GM18858 (cell line): Measurements from ENCODE around the gene EXOSC1.
"Not testable (repeated sequence)": the region's sequence is repeated elsewhere in the genome, so short reads cannot be mapped to it uniquely, and the experiment has no call there.

ENCODE experiments used
- ATAC-seq: cut with Tn5 transposase; IDR thresholded peaks from one replicate; pipeline ENCODE4 v1.9.1; 2021; ENCODE audit not compliant: unreplicated experiment

EXOSC1 gene

DNA sequence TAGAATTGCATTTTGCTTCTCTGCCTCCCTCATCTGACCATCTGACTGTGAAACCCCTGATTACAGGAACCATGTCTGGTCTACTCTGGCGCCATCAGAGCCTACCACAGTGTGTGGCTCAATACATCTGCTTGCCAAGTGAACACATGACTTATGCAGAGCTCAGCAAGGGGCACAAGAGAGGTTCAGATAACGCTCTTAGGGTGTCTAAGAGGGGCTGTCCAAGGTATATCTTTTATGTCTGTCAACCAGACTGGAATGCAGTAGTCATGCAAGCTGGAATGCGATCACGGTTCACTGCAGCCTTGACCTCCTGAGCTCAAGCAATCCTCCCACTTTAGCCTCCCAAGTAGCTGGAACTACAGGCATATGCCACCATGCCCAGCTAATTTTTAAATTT is 34.4 kb downstream of the EXOSC1 start:
- no peak for ATAC-seq

DNA sequence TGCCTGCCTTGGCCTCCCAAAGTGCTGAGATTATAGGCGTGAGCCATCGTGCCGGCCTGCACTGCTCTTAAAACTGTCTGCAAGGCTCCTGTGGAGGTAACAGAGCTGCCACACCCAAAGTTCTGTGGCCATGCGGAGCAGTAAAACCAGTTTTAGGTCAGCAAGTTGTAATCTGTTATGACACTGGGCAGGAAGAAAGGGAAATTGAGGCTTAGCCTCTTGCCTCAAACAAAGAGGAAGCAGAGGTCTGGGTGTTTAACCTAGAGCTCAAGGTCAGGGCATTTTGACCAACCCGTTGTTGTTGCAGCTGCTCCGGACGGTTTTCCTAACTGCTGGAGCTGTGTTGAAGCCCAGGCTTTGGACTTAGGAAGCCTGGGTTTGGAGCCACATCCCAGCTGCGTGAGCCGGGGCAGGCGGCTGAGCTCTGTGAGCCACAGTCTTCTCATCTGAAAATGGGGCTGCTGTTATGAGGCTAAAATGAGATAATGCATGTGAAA is 37.3 kb downstream of the EXOSC1 start:
- ATAC-seq = no peak

DNA sequence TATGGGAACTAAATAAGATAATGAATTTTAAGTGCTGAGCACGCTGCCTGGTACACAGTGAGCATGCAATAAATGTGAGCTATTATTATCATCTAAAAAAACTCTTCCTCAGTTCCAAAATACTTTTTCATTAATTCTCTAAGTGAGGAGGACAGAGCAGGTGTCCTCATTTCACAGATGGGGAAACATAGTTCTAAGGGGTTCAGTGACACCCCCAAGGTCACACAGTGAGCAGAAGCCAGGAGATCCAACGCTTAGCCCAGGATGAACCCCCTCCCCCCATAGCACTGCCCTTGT is 37.9 kb downstream of the EXOSC1 start:
- ATAC-seq = no peak

DNA sequence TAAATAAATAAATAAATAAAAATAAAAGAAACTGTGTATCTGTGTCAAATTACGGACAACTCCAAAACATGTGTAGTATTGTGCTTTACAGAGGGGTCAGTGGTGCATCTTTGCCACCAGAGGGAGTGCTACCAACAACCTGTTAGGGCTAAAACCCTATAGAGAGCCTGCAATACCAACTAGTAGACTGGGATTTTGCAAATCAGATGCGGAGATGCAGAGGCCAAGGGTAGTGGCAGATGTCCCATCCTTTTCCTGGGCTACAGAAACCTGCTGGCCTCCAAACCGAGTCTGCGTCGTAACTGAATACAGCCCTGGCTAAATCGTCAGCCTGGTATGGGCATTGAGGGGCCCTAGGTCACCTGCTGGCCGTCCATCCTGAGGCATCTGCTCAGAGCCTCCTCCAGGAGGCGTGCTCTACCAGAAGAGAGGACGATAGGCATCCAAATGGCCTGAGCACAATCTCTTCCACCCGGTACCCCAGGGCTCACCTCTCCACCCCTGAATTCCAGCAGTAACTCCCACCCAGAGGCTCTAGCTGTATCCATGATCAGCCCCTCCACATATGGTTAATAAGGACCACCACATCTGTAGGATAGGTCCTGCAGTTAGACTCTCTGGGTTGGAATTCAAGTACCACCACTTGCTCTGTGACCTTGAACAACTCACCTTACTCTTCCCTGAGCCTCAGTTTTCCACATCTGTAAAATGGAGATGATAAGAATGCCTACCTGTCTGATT is 38.4 kb downstream of the EXOSC1 start:
- peak; percentile 75 for ATAC-seq

DNA sequence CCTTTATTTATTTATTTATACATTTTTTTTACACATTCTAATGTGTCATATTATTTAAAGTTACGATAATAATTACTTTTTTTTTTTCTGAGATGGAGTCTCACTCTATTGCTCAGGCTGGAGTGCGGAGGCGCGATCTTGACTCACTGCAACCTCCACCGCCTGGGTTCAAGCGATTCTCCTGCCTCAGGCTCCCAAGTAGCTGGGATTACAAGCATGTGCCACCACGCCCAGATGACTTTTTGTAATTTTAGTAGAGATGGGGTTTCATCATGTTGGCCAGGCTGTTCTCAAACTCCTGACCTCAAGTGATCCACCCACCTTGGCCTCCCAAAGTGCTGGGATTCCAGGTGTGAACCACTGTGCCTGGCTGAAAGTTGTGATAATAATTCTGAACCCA is 39.3 kb downstream of the EXOSC1 start:
- ATAC-seq = not testable (repeated sequence)

DNA sequence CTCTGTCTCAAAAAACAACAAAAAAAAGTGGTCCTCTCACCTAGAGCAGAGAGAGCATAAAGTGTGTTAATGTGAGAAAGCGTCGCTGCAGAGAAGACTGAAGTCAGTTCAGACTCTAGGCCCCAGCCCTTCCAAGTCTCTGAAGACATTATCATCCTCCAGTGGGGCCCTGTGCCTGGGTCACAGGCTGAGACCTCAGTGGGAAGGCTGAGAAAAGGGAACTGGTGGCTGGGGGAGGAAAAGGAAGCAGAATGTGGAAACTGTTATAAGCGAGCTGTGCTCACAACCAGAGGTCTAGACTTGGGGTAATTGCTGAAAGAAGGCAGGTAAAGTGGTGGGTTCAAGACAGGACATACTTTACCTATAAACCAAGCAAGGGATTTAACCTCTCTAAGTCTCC is 39.7 kb downstream of the EXOSC1 start:
- ATAC-seq = no peak

DNA sequence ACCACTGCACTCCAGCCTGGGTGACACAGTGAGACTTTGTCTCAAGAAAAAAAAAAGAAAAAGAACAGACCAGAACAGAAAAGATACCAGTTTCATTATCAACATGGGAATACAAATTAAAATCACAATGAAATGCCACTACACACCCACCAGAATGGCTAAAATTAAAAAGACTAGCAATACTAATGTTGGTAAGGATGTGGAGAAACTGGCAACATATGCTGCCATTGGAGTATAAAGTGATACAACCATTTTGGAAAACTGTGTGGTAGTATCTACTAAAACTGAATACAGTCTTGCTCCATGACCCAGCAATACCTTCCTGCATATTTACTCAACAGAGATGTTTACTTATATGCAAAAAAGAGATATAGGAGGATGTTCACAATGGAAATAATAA is 41.8 kb downstream of the EXOSC1 start:
- ATAC-seq = no peak

DNA sequence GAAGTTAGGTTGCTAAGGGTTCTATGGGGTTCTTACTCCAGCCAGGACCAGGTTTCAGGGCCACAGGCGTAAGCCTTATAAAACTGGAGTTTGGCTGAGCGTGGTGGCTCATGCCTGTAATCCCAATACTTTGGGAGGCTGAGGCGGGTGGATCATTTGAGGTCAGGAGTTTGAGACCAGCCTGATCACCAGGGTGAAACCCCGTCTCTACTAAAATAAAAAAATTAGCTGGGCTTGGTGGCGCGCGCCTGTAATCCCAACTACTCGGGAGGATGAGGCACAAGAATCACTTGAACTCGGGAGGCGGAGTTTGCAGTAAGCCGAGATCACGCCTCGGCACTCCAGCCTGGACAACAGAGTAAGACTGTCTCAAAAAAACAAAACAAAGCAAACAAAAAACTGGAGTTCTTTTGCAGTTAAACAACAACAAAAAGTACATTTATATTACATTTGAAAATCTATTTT is 44.3 kb downstream of the EXOSC1 start:
- ATAC-seq = no peak

DNA sequence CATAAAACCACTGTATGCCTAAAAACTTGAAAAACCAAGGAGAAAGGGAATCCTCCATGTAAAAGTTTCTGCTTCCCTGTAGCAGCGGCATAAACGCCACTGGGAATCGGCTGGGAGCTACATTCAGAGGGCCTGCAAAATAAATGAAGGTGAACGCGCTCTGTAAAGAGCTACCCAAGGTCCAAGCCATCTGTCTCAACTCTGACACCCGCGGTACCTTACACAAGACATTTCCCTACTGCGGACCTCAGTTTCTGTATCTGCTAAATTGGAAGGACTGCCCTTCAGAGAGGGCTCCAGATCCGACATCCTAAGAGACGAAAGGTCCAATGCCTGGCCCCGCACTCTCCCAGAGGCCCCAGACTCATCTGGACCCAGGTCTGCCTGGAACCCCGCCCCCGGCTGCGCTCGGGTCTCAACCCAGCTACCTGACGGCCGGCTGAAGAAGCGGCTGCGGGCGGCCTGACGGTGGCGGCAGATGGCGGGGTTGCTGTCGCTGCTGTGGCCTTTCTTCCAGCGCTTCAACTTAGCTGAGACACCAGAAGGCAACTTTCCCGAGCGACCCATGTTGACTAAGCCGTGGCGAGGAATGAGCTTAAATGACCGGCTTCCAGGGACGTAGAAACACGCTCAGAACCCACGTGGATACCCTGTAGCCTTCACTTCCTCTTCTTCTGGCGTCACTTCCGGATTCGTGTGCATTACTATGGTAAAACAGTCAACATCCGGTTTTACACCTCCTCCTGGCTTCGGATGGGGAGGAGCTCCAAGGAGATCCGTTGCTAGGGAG is 44.9 kb downstream of the EXOSC1 start, which contains the start of gene RRP12:
Gene RRP12, minus strand, starts transcription at position 676 of the 790 bp plus-strand sequence. Its CDS starts 109 bp downstream, at position 567.
- peak; percentile 90 for ATAC-seq

DNA sequence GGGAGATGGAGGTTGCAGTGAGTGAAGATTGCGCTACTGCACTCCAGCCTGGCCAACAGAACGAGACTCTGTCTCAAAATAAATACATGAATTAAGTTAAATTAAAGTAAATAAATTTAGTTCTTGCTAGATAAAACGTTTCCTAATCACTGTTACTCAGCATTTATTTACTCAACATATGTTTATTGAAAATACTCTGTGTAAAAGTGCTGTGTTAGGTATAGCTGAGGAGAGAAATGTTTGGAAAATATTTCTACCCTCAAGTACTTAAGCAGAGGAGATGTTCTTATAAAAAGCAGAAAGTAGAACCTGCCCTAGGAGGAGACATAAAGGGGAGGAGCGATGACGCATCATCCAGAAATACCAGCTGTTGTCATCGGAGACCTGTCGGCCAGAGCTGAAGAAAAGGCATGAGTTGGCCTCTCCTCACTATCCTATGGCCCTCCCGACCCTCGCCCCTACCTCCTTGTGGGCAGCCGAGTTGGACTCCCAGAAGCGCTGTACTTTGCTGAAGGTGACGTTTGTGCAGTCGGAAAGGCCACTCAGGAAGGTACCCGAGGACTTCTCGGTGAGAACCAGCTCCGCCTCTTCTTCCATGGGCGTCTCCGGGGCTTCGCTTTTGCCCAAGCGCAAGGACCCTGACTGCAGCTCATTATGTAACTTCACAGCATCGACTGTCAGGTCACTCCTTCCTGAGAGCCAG is 45.8 kb downstream of the EXOSC1 start:
- no peak for ATAC-seq

DNA sequence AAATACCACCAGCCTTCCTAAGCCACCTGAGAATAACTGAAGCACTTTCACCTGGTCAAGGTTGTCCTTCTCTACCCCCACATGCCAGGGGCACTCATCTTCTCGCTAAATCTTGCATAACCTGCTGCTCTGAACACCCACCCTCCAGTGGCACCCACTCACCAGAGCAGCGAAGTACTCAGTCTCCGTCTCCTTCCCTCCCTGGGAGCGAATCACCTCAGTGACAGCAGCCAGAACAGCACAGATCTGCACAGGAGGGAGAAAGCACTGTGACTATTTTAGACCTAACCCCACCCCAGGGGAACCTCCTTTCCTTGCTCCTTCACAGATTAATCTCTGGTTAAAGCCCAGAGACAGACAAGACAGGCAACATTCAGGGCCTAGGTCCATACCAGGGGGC is 49.8 kb downstream of the EXOSC1 start:
- no peak for ATAC-seq

DNA sequence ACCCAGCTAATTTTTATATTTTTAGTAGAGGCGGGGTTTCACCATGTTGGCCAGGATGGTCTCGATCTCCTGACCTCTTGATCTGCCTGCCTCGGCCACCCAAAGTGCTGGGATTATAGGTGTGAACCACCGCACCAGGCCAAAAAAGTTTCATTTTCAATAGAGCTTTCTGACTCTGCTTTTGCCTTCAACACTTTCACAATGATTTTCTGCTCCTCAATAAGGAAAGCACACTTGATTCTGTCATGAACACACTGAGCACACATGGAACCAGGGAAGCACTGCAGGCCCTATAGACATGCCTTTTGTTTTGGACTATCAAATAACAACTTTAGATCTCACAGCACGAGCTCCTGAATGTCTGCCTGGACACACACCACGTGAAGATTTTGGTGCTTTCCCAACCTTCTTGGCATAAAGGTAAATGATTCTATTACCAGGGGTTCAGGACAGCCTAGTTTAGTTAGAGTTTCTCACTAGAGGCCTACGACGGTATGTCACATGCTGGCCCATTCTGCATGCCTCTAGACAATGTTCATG is 52.7 kb downstream of the EXOSC1 start:
- no peak for ATAC-seq

DNA sequence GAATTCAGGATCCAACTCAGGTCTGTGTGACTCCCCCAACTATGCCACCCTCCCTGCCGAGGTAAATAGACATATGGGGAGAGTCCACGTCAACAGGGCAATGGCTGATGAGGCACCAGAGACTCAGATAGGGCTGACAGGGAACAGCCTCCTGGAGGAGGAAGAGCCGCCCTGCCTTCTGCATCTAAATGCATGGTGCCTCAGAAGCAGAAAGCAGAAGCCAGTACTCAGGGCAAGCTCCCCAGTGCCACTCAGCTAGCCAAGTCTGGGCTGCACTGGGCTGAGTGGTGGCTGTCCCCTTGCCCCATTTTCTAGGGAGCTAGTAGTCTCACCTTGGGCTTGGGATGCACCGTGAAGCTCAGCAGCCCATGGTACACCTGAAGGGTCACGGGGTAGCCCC is 55.7 kb downstream of the EXOSC1 start:
- no peak for ATAC-seq

DNA sequence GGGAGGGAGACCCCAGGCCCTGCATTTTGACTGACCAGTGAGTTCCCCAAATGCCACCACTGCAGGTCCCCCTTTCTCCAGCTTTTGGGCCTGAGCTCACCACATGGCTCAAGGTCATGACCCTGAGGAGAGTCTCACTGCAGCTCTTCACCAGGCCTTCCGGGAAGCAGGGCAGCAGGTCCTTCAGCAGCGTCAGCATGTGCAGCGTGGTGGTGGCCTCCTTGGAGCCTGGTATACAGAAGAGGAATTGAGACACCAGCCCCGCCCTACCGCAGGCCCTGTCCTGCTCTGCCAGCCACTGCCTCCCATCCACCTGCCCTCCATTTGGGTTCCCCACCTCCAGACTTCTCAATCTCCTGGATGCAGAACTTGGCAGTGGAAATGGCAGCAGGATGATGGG is 57.7 kb downstream of the EXOSC1 start:
- ATAC-seq = no peak
